Inflammatory macrophage (primary cell): ENCODE results near the gene MFAP1.
"Not testable (repeated sequence)": the region's sequence is repeated elsewhere in the genome, so short reads cannot be mapped to it uniquely, and the experiment has no call there.

ENCODE experiments used
- DNase-seq, 2 donors: peaks; one replicate each; pipeline ENCODE4 v3.0.0-alpha.2; 2020 to 2022

Gene MFAP1

DNA sequence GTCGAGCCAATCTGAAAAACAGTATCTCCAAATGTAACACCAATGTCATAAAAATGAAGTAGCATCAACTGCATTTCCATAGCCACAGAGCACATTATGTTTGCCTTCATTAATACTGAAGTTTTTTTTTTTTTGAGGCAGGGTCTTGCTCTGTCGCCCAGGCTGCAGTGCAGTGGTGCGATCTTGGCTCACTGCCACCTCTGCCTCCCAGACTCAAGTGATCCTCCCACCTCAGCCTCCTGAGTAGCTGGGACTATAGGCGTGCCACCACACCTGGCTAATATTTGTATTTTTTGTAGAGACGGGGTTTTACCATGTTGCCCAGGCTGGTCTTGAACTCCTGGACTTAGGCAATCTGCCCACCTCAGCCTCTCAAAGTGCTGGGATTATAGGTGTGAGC lies 9.4 kb downstream of the MFAP1 start:
- not testable (repeated sequence) for DNase-seq

DNA sequence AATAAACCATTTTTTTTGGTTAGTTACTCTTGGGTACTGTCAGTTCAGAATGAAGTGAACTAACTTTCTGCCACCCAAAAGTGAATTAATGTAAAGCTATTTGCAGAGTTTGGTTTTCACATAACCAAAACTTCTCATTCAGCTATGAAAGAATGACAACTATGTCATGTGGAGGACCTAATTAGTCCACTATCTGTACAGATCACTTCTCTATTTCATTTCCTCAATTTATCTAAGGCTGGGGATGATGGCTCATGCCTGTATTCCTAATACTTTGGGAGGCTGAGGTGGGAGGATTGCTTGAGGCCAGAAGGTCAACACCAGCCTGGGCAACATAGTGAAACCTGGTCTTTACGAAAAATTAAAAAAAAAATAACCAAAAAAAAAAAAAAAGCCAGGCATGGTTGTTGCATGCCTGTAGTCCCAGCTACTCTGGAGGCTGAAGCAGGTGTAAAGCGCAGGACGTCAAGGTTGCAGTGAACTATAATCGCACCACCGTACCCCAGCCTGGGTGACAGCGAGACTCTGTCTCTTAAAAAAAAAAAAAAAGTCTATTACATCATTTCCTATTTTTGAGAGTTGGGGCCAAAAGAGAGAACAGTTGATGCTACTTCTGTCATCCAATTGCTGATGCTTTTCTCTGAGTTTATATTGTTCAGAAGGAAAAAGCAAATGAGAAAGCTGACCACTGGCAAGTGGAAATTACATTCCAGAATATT lies 15.4 kb downstream of the MFAP1 start:
- DNase-seq: peak; percentile 78 to 80

DNA sequence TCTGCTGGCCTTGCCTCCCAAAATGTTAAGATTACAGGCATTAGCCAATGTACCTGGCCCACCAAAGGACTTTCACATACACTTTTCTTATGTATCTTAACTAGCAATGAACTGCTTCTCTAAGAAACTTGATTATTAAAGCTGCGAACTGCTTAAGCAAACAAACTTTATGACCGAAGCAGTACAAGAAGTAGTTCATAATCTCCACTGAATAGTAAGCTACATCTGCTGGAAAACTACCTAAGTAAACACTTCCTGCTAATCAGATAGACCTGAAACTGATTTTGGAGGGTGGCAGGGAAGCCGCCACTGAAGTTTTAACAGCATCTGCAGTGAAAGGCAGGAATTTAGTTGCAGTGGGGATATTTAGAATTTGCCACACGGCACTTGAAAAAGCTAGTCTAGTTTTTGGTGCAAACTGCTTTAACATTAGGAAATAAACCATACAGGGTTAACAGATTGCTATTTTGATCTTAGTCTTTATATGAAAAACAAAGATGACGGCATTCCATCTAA lies 16.0 kb downstream of the MFAP1 start:
- DNase-seq: no peak

DNA sequence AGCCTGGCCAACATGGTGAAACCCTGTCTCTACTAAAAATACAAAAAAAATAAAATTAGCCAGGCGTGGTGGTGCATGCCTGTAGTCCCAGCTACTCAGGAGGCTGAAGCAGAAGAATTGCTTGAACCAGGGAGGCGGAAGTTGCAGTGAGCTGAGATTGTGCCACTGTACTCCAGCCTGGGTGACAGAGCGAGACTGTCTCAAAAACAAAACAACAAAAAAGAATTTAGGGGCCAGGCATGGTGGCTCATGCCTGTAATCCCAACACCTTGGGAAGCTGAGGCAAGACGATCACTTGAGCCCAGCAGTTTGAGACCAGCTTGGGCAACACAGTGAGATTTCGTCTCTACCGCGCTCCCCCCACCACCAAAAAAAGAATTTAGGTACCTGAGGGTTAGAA lies 21.8 kb downstream of the MFAP1 start:
- not testable (repeated sequence) for DNase-seq

DNA sequence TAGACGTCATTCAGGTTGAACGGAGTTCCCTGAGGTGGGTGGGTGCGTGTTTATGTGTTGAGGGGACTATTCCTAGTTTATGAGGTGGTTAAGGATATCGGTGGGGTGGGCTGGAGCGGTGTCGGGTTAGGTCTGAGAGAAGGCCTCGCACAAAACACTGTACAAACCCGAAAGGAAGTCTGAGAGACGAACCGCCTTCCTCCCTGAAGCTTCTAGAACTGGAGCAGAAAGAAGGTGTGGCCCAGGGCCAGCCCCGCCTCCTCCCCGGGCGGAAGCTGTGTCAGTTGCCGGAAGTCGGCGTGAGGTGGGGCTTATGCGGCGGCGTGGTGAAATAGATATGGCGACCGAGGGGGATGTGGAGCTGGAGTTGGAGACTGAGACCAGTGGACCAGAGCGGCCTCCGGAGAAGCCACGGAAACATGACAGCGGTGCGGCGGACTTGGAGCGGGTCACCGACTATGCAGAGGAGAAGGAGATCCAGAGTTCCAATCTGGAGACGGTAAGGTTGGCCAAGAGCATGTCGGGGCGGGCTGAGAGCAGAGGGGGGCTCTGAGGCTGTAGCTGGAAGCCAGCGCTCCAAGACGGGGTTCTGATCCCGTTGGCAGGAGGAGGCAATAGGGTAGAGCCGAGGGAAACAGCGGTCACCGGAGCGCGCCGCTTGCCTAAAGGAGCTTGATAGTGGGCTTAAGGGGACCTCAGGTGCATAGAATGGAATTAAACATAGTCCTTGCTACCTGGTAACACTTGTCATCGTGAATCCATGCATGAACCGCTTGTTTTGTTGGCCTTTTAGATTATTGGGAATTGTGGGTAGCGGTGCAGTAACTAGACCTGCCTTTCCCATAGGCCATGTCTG lies 24.0 kb downstream of the MFAP1 start, which contains the start of gene HYPK:
TSS of gene HYPK (plus strand) at position 314 of the 856 bp plus-strand sequence. CDS start at position 338, 24 bp downstream.
- DNase-seq: peak; percentile 90 to 91

DNA sequence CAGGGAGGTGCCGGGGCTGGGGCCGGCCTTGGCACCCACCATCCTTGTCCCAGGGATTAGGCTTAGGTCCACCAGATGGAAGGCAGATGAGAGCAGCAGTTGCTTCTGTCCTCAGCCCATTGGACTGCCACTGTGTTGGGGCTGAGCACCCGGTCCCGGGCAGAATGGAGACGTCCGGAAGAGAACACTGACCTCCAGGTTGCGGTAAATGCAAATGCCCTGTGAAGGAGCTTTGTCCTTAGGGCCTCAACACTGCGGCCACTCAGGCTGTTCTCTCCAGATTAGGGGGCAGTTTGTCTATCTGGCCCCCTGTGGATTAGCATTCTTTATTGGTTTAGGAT lies 24.6 kb downstream of the MFAP1 start, which contains the start of gene SERINC4:
TSS of gene SERINC4 (minus strand) at position 276 of the 341 bp plus-strand sequence. CDS start at position 42, 234 bp downstream.
- no peak for DNase-seq

DNA sequence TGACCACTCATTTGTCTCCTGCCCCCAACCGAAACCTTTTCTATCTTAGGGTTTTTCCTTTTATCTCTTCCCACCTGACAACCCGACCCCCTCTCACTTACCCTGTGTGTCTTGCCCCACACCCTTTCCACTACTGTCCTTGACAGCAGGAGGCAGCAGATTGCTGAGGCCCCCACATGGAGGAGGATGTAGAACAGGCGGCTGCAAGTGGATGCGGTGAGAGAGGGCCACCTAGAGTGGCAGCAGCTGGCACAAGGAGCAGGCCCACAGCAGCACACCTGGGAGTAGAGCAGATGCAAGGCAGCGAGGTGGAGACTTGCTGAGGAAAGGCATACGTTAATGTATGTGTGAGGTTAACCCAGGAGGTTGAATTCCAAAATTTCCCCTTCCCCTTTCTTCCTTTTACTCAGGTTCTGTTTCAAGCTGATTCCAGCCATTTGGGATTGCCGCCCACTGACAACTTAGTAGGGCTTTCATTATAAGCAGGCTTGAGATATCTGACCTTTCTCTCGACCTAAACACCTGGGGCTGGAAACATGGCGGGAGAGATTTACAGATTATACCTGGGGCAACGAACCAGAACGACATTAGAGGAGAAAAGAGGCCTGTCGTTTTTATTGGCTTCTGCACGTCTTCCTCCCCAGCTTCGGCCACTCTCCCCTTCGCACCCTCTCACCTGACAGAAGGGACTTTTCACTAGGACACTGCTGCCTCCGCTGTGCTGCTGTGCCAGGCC lies 25.1 kb downstream of the MFAP1 start:
- DNase-seq: no peak

DNA sequence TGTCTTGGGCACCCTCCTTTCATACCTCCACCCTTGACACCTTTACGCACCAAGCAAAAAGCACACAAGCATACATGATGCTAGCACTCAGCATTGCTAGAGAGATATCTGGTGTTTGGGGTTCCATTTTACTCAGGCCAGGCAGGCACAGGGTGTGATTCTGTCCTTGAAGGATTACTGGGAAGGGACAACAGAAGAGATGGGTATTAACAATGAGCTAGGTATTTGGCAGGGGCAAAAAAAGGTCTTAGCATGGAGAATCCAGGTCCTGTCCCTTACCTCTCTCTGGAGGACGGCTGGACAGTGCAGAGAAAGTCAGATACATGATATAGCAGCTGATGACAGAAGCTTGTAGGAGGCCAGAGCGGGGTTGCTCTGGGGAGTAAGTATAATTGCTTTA lies 27.9 kb downstream of the MFAP1 start:
- DNase-seq: no peak

DNA sequence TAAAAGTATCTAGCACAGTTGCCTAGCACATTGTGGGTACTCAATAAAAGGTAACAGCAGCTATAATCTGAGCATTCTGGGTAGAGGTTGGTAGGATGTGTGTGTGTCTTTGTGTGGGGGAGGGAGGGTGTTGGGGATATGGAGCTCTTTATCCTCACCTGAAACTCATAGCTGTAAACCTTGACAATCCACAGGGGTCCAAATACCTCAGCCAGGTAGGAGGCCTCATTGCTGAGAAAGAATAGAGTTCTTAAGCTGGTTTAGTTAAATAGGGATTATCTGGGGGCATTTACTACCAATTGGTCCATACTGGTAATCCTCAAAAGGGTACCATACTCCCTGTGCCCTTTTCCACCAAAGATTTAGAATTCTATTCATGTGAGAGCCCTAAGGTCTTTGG lies 28.5 kb downstream of the MFAP1 start:
- DNase-seq: no peak

DNA sequence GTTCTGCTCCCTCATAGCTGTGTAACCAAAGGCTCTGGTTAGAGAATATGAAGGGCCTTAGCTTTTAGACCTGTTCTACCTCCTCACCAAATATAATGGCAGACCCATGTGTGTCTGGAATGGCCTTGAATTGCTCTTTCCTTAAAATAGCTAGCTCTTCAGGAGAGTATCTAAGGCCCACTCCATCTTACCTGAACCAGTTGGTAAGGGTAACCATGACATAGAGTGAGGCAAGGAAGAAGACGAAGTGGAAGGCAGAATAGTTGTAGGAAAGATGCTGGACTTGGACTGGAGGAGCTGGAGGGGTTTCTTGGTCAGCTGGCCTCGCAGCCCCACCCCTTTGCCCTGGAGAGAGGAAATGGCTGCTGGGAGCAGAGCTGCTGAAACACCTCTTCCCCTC lies 29.3 kb downstream of the MFAP1 start:
- DNase-seq: no peak

DNA sequence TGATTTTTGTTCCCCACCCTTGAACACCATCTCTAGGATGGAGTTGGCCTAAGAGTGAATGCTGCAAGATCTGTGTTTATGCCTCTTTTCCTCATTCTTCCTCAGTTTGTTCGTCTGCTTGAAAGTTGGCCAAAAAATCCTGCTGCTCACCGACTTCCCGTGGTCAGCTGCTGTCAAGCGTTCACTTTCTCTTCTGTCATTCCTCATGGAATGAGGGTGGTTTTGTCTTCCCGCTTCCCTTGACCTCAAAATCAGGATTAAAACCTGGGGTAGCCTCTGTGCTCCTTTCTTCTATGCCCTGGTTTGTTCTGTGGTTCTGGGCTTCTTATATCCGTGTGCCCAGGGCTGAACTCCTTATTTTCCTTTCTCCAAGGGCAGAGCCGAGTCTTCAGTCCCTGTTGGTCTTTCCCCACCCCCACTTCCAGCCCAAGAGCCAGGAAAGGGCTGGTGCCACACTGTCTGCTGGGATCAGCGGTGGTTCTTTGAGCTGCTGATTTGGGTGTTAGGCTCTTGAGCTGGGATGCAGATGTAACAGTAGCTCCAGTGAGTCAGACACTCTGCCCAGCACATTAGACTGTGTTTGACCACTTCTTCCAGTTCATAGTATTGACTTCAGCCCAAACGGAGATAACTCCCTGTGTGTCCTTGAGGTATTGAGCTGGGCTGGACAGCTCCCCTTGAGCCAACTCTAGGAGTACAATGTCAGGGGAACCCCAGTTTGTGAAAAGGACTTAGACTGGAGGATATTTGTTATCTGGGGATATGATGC lies 30.0 kb downstream of the MFAP1 start:
- DNase-seq: no peak

DNA sequence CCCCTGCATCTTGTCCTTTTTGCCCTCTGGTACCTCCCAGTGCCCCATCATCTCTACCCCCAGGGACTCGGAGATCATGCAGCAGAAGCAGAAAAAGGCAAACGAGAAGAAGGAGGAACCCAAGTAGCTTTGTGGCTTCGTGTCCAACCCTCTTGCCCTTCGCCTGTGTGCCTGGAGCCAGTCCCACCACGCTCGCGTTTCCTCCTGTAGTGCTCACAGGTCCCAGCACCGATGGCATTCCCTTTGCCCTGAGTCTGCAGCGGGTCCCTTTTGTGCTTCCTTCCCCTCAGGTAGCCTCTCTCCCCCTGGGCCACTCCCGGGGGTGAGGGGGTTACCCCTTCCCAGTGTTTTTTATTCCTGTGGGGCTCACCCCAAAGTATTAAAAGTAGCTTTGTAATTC lies 30.8 kb downstream of the MFAP1 start:
- DNase-seq: no peak

DNA sequence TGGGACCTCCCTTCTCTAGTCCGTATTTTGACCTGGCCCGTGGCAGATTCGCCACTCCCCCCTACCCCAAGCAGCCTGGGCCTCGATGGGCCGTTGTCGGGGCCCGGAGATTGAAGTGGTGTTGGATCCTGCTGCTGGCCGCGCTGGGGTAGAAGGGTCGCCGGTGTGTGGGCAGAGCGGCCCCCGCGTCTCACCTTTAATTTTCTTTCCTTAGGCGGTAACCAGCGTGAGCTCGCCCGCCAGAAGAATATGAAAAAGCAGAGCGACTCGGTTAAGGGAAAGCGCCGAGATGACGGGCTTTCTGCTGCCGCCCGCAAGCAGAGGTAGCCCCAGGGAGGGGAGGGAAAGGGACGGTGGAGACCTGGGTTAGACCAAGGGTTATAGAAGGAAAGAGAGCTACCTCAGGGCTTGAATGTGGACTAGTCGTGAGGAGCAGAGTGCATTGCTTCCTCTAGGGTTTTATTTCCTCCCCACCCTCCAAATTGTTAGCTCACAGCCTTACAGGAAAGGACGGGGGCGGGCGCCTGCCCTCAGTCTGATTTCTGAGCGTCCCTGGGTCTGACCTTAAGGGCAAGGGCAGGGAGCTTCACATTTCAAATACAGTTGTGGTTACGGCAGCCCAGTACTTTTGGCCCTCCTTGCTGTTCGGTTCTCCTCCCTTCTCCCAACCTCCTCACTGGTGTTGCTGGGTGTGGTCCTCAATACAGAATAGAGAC lies 31.6 kb downstream of the MFAP1 start:
- DNase-seq: peak; percentile 84 to 89

DNA sequence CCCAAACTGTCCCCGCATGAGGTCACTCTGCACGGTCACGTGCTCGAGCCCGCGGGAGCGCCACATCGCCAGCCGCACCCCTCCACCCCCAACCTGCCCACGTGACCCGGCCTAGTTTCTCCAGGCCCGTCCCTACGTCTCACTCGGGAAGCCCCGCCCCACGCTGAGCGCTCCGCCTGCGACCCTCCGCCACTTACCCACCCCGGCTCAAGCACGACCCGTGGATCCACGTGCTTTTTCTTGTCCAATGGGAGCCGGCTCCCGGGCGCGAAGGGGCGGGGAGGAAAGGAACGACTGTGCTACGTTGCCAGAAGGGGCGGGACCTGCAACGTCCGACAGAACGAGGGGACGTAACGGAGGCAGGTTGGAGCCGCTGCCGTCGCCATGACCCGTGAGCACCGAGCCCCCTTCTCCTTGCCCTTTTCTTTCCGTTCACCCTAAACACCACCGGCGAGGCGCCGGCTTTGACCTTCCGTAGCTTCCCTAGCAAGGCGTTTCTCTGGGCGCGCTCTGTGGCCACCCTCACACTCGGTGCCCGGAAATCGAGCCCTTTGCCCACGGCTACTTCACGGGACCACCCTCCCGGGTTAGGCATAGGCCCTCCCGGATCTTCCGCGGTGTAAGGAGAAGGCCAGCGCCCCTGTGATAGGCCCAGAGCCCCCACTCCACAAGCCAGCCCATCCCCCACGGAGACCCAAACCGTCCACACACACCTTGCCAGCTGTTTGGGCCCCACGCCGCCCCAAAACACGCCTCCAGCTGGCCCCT lies 32.3 kb downstream of the MFAP1 start, which contains the start of gene SERF2:
TSS of gene SERF2 (plus strand) at position 328 of the 768 bp plus-strand sequence. CDS start at position 385, 57 bp downstream.
- peak; percentile 100 for DNase-seq

DNA sequence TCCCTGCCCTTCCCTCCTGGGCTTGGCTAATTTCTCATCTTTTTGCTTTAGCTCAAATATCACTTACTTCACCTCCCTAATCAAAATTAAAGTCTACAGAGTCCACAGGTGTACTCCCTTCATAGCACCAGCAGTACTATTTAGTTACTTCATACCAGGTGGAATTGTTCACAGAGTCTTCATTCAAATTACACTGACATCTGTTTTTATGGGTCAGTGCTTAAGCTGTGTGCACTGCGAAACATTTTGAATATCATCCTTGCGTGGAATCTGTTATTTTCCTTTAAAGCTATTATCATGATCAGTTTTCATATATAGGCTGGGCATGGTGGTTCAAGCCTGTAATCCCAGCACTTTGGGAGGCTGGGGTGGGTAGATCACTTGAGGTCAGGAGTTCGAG lies 35.1 kb downstream of the MFAP1 start:
- DNase-seq: no peak

DNA sequence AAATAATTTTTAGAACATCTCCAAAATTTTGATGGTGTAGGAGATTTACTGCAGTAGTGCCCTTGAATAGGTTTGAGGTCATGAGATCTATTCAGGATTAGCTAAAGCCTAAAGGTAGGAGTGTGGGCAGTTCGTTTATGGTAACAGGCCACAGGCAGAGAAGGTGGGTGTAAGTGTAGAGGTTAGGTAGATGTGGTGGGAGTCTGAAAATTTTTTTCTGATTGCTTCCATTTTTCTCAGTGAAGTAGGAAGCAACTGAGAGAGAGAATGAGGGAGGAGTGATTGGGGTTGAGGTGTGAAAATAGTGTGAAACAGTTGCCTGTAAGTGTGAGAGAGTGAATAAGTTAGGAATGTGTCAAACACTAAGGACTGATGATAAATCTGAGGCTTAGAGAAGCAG lies 45.5 kb downstream of the MFAP1 start:
- no peak for DNase-seq

DNA sequence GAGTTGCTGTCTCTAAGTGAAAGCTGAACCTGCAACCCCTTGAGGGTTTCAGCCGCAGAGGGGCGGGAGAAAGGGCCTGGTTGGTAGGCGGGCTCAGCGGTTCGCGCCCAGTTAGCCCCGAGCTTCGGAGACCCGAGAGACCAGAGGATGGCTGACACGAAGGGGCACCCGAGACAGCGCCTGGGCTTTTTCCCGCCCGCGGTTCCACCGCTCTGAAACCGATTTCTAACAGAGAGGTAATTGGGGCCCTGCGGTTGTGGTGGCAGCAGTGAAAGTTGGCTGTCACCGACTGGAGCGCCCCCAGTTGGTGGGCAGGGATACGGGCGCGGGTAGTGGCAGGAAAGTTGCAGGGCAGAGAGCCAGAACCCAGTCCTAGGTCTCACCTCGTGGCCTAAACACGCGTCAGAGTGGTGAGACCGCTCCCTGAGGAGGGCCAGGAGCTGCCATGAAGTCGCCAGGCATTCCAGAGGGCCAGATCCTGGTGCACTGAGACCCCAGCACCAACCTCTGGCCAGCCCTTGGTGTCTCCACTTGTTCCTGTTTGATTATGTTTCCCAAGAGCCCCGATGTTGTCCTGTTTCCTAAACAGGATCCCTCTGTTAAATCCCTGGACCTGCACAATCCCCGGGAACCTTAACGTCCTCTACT lies 47.1 kb downstream of the MFAP1 start:
- DNase-seq: peak; percentile 68 to 73

DNA sequence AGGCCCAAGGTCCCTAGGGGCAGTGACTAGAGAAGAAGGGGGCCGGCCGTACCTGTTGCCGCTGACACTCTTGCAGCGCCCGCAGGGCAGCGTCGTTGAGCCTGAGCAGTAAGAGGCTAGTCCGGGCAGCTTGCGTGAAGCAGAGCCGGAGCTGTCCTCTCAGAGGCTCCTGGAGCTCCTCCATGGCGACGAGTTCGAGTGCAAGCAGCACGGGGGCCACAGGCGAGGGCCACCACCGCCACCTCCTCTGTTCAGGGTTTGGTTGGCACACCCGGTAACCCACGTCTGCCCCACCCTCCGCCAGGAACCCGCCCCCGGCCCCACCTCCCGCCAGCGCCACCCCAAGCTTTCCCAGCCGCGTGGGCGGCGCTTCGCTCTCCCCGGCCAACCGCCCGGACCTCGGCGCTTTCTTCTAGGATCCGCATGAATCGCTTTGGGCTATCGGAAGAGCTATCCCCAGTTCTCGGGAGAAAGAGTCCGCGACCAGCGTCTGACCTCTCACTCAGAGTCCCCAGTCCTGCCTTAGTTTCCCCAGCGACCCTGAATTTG lies 47.7 kb downstream of the MFAP1 start, which contains the start of gene ELL3:
TSS of gene ELL3 (minus strand) at position 249 of the 549 bp plus-strand sequence. CDS start at position 184, 65 bp downstream.
- peak; percentile 72 to 80 for DNase-seq

DNA sequence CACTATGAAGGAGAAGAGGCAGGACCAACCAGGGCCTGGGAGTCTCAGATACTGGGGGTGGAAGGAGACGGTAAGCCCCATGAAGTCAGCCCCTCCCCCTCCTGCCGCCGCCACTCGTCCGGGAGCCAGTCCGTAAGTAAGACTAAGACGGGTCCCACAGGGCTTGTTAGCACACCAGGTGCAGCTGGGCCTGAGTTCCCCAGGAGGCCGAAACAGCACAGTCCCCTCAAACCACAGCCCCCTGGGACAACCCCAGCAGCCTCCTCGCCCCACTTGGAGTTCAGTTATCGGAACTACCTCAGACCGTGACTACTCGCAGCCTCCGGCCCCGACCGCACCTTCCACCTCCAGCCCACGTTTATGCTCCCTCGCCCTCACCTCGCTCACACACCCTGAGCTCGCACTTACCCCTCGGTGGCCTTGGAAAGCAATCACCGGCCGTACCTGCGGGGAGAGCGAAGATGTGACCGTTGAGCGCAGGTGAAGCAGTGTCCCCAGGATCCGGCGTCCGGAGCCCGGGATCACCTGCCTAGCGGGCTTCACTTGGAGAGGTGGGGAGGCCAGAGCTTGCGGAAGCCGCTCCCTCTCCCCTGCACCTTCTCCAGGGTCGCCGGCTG lies 48.3 kb downstream of the MFAP1 start:
- DNase-seq: no peak
